Caco-2 (cell line): ENCODE results near the gene EFNA1. TPM values are rescaled to one million over a fixed set of nuclear protein-coding genes. Genes with fewer than 3 reads are reported as not detected.
"Not testable (repeated sequence)": the region's sequence is repeated elsewhere in the genome, so short reads cannot be mapped to it uniquely, and the experiment has no call there.

ENCODE experiments used
- BruUV-seq: library from RNA; stranded (reverse); fragments of 400-500 nt; replicated peaks from 2 replicates; lab custom pipeline; 2021; lab: Mats Ljungman, UMichigan
- CTCF ChIA-PET: fragments of 300-600 bp; sonication (Branson Sonifier 250); formaldehyde crosslinking; loops from one replicate; lab custom pipeline; 2022; ENCODE audit warnings: antibody characterized with exemption; lab: Charles Lee
- POLR2A ChIA-PET: fragments of 300-600 bp; sonication (Branson Sonifier 250); formaldehyde crosslinking; loops from one replicate; lab custom pipeline; 2022; ENCODE audit warnings: antibody characterized with exemption; lab: Charles Lee
- DNase-seq, 2 experiments: peaks; one replicate each; pipeline versions ENCODE4 v3.0.0 to v3.0.0-alpha.2; 2020 to 2022
- H3K27me3 ChIP-seq: replicated peaks from 2 replicates; pipeline ENCODE4 v1.6.0; 2011; ENCODE audit warnings: low read length; ENCODE audit not compliant: control insufficient read depth, insufficient read depth
- H3K36me3 ChIP-seq: 2 replicates; pipeline ENCODE4 v1.5.1; 2011; ENCODE audit warnings: low read length; ENCODE audit not compliant: control insufficient read depth, insufficient read depth
- H3K4me1 ChIP-seq: fragments of 250-450 bp; sonication (Bioruptor Pico); 2 replicates; pipeline ENCODE4 v1.5.1; 2020; ENCODE audit warnings: mild to moderate bottlenecking
- H3K4me3 ChIP-seq: 2 replicates; pipeline ENCODE4 v1.5.1; 2011; ENCODE audit warnings: low read depth, mild to moderate bottlenecking, control low read depth, low read length
- H3K9me3 ChIP-seq: fragments of 250-450 bp; sonication (Bioruptor Pico); 2 replicates; pipeline ENCODE4 v1.5.1; 2020; ENCODE audit warnings: mild to moderate bottlenecking, moderate library complexity
- H3K27ac Mint-ChIP-seq: one replicate; pipeline ENCODE4 v1.8.0; 2022; ENCODE audit warnings: mixed read lengths; ENCODE audit not compliant: unreplicated experiment
- H3K27me3 Mint-ChIP-seq: one replicate; pipeline ENCODE4 v1.8.0; 2022; ENCODE audit warnings: mixed read lengths; ENCODE audit not compliant: insufficient read depth, unreplicated experiment
- H3K36me3 Mint-ChIP-seq: one replicate; pipeline ENCODE4 v1.8.0; 2022; ENCODE audit warnings: mild to moderate bottlenecking, mixed read lengths; ENCODE audit not compliant: insufficient read depth, unreplicated experiment
- H3K4me1 Mint-ChIP-seq: one replicate; pipeline ENCODE4 v1.8.0; 2022; ENCODE audit warnings: low read depth, mixed read lengths; ENCODE audit not compliant: unreplicated experiment
- H3K4me3 Mint-ChIP-seq: one replicate; pipeline ENCODE4 v1.8.0; 2022; ENCODE audit warnings: mild to moderate bottlenecking, moderate library complexity, mixed read lengths; ENCODE audit not compliant: unreplicated experiment
- H3K9me3 Mint-ChIP-seq: one replicate; pipeline ENCODE4 v1.8.0; 2022; ENCODE audit warnings: mixed read lengths; ENCODE audit not compliant: unreplicated experiment
- CTCF ChIP-seq, 2 experiments: fragments of 200-600 bp in 1 of 2; IDR thresholded peaks; 1 replicate in 1 of 2; 2 replicates in 1 of 2; pipeline versions ENCODE4 v1.5.1 to v1.8.0; 2011 to 2022; ENCODE audit warnings: antibody characterized with exemption in 1 of 2, control low read depth in 1 of 2, inconsistent platforms in 1 of 2, low read depth in 1 of 2, low read length in 1 of 2, mild to moderate bottlenecking in 1 of 2, moderate library complexity in 1 of 2; ENCODE audit not compliant: insufficient read depth in 1 of 2, severe bottlenecking in 1 of 2, unreplicated experiment in 1 of 2
- intact Hi-C: fragments of 100-400 bp; cut with micrococcal nuclease; formaldehyde crosslinking; loops from one replicate; pipeline ENCODE4 v1.10.0; 2022; ENCODE audit not compliant: unreplicated experiment
- total RNA-seq: library from RNA; stranded (reverse); gene quantifications from 2 replicates; pipeline ENCODE4 v1.2.3, GENCODE V29; 2022

Gene EFNA1
- total RNA-seq, 1 experiment from 2014 or later = 47.9 TPM

DNA sequence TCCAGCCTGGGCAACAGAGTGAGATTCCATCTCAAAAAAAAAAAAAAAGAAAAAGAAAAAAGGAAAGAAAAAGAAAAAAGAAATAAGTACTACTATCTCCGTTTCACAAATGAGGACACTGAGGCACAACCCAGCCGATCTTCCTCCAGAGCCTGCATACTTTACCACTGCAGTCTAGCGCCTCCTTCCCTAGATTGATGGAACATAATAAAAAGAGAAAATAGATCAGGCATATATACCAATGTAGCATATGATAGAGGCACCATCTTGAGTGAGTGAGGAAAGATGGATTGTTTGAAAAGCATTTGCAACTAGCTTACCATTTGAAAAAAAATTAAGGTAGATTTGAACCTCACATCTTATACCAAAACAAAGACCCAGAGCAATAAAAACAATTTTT, 17.8 kb downstream of the EFNA1 start:
- DNase-seq = no peak
- Mint-ChIP-seq H3K36me3 (peaks cover 1% of the 10 kb centered on the region), H3K27ac (no peak overlapping the region), H3K4me1 (no peaks in the 10 kb centered on the region), H3K27me3 (peaks cover 6% of the 10 kb centered on the region), H3K4me3 (no peak overlapping the region), H3K9me3 (no peaks in the 10 kb centered on the region)
- CTCF ChIA-PET = interaction anchor here (0.6 kb wide), 2 partner anchors 22 to 27 kb away, joined by 3 to 4 read pairs; partner anchors contain the start of gene KRTCAP2
- H3K4me1 ChIP-seq = no peaks in the 10 kb centered on the region
- no peak overlapping the region for H3K4me3 ChIP-seq
- H3K27me3 ChIP-seq = no peaks in the 10 kb centered on the region
- POLR2A ChIA-PET = interaction anchor here (0.6 kb wide), 1 partner anchor 113 kb away, joined by 5 read pairs; no protein-coding TSS in a partner anchor
- BruUV-seq = no TSS peak
- H3K36me3 ChIP-seq = no peaks in the 10 kb centered on the region
- intact Hi-C loops = no loop called here
- no peak for TF ChIP-seq CTCF (IDR thresholded peaks at IDR 0.05; ENCODE audit: insufficient read depth in 1 of 2, low read depth in 1 of 2, low read length in 1 of 2, severe bottlenecking in 1 of 2, unreplicated experiment in 1 of 2)
- no peaks in the 10 kb centered on the region for H3K9me3 ChIP-seq

DNA sequence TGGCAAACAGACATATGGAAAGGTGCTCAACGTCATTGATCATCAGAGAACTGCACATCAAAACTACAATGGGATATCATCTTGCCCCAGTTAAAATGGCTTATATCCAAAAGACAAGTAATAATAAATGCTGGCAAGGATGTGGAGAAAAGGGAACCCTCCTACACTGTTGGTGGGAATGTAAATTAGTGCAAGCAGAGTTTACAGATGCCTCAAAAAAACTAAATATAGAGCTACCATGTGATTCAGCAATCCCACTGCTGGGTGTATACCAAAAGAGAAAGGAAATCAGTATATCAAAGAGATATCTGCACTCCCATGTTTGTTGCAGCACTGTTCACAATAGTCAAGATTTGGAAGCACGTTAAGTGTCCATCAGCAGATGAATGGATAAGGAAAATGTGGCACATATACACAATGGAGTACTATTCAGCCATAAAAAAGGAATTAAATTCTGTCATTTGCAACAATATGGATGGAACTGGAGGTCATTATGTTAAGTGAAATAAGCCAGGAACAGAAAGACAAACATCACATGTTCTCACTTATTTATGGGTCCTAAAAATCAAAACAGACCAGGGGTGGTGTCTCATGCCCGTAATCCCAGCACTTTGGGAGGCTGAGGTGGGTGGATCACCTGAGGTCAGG, 28.4 kb downstream of the EFNA1 start:
- H3K36me3 Mint-ChIP-seq, H3K4me1 ChIP-seq, H3K9me3 ChIP-seq, H3K27me3 ChIP-seq, H3K27me3 Mint-ChIP-seq, H3K36me3 ChIP-seq, H3K4me1 Mint-ChIP-seq, H3K4me3 Mint-ChIP-seq, BruUV-seq, H3K27ac Mint-ChIP-seq, POLR2A ChIA-PET, H3K4me3 ChIP-seq, DNase-seq, H3K9me3 Mint-ChIP-seq, intact Hi-C loops: not testable (repeated sequence)
- CTCF ChIA-PET = interaction anchor here (2.0 kb wide), 1 partner anchor 11 kb away, joined by 9 read pairs; no protein-coding TSS in a partner anchor

- Mint-ChIP-seq H3K27ac (no peak overlapping the region), H3K9me3 (no peaks in the 10 kb centered on the region), H3K4me3 (no peak overlapping the region), H3K4me1 (no peaks in the 10 kb centered on the region), H3K36me3 (no peaks in the 10 kb centered on the region), H3K27me3 (no peaks in the 10 kb centered on the region)
- POLR2A ChIA-PET = no interaction called here
- Histone ChIP-seq H3K9me3 (no peaks in the 10 kb centered on the region), H3K27me3 (no peaks in the 10 kb centered on the region), H3K4me3 (no peak overlapping the region), H3K36me3 (no peaks in the 10 kb centered on the region), H3K4me1 (no peaks in the 10 kb centered on the region)
- intact Hi-C loops = no loop called here
- no TSS peak for BruUV-seq
- no peak for TF ChIP-seq CTCF (IDR thresholded peaks at IDR 0.05; ENCODE audit: insufficient read depth in 1 of 2, low read depth in 1 of 2, low read length in 1 of 2, severe bottlenecking in 1 of 2, unreplicated experiment in 1 of 2)
- DNase-seq = no peak
- CTCF ChIA-PET = interaction anchor here (0.7 kb wide), 2 partner anchors 69 to 88 kb away, joined by 4 to 7 read pairs; no protein-coding TSS in a partner anchor
These were observed 31.3 kb downstream of the EFNA1 start for GRCh38 chr1:155158991-155159390.
